T-helper 2 cell treated with Interferon-gamma antibody and Interleukin-4, amounts not matched to agents 5 μg/mL and 100 μg/mL, for 36 hours (primary cell): ENCODE data around the gene FRMD5.

ENCODE experiments used
- DNase-seq: peaks from one replicate; pipeline ENCODE4 v3.0.0; 2021; ENCODE audit warnings: low spot score
- H3K27ac Mint-ChIP-seq: one replicate; pipeline ENCODE4 v1.8.0; 2021; ENCODE audit warnings: mild to moderate bottlenecking, mixed read lengths
- H3K27me3 Mint-ChIP-seq: one replicate; pipeline ENCODE4 v1.8.0; 2021; ENCODE audit warnings: low read depth, mixed read lengths
- H3K36me3 Mint-ChIP-seq: one replicate; pipeline ENCODE4 v1.8.0; 2021; ENCODE audit warnings: low read depth, mixed read lengths
- H3K4me1 Mint-ChIP-seq: one replicate; pipeline ENCODE4 v1.8.0; 2021; ENCODE audit warnings: low read depth, mixed read lengths
- H3K4me3 Mint-ChIP-seq: one replicate; pipeline ENCODE4 v1.8.0; 2022; ENCODE audit warnings: mild to moderate bottlenecking, moderate library complexity, mixed read lengths
- H3K9me3 Mint-ChIP-seq: one replicate; pipeline ENCODE4 v1.8.0; 2021; ENCODE audit warnings: mixed read lengths

Gene FRMD5

DNA sequence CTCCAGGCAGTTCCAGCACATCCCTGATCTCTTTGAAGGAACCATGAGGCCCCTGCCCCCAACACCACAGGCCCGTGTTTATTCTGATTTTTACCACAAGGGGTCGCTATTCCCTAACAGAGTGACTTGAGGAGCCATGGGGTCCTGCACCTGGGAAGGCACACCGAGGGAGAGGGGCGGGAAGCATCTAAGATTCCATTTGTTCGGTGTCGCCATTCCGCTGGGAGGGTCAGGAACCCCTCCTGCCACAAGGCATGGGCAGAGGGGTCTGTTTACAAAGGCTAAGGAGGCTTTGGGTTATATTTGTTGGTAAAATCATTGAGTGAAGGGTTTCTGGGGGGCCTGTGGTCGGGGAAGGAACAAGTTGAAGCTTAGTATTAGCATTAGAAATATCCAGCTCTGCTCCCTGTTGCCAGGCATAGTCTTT lies 291.2 kb downstream of the FRMD5 start:
- DNase-seq, result peak; percentile 35
- Mint-ChIP-seq H3K9me3 (no peaks in the 10 kb centered on the region), H3K27ac (no peak overlapping the region), H3K4me1 (peaks cover 3% of the 10 kb centered on the region), H3K4me3 (no peak overlapping the region), H3K36me3 (no peaks in the 10 kb centered on the region), H3K27me3 (no peaks in the 10 kb centered on the region)

GRCh38 chr15:43901495-43901894 lies 293.6 kb downstream of the FRMD5 start:
- DNase-seq, result no peak
- H3K4me3 Mint-ChIP-seq, result no peak overlapping the region
- no peaks in the 10 kb centered on the region for H3K9me3 Mint-ChIP-seq
- peaks cover 3% of the 10 kb centered on the region for H3K4me1 Mint-ChIP-seq
- no peak overlapping the region for H3K27ac Mint-ChIP-seq
- H3K36me3 Mint-ChIP-seq, result peaks cover 2% of the 10 kb centered on the region
- H3K27me3 Mint-ChIP-seq, result no peaks in the 10 kb centered on the region

- H3K4me3 Mint-ChIP-seq, result no peak overlapping the region
- H3K27ac Mint-ChIP-seq, result no peak overlapping the region
- peaks cover 3% of the 10 kb centered on the region for H3K4me1 Mint-ChIP-seq
- H3K27me3 Mint-ChIP-seq, result no peaks in the 10 kb centered on the region
- peaks cover 2% of the 10 kb centered on the region for H3K36me3 Mint-ChIP-seq
- DNase-seq, result no peak
- no peaks in the 10 kb centered on the region for H3K9me3 Mint-ChIP-seq
Observed at GRCh38 chr15:43900996-43901395, 294.1 kb downstream of the FRMD5 start.

- Mint-ChIP-seq H3K27me3 (no peaks in the 10 kb centered on the region), H3K9me3 (no peaks in the 10 kb centered on the region), H3K36me3 (peaks cover 3% of the 10 kb centered on the region), H3K4me1 (peaks cover 3% of the 10 kb centered on the region), H3K27ac (no peak overlapping the region), H3K4me3 (no peak overlapping the region)
- DNase-seq, result no peak
Observed at GRCh38 chr15:43899928-43900327, 295.1 kb downstream of the FRMD5 start.

- Mint-ChIP-seq H3K9me3 (no peaks in the 10 kb centered on the region), H3K4me1 (peaks cover 2% of the 10 kb centered on the region), H3K27ac (no peak overlapping the region), H3K36me3 (peaks cover 3% of the 10 kb centered on the region), H3K27me3 (no peaks in the 10 kb centered on the region), H3K4me3 (no peak overlapping the region)
- no peak for DNase-seq
Observed at GRCh38 chr15:43898891-43899290, 296.2 kb downstream of the FRMD5 start.

GRCh38 chr15:43896543-43896942 lies 298.5 kb downstream of the FRMD5 start:
- no peaks in the 10 kb centered on the region for H3K4me1 Mint-ChIP-seq
- H3K27ac Mint-ChIP-seq, result no peak overlapping the region
- no peak for DNase-seq
- H3K9me3 Mint-ChIP-seq, result no peaks in the 10 kb centered on the region
- no peaks in the 10 kb centered on the region for H3K27me3 Mint-ChIP-seq
- no peak overlapping the region for H3K4me3 Mint-ChIP-seq
- peaks cover 3% of the 10 kb centered on the region for H3K36me3 Mint-ChIP-seq

GRCh38 chr15:43895586-43895985 lies 299.5 kb downstream of the FRMD5 start:
- peak overlapping the region; percentile 39 for H3K27ac Mint-ChIP-seq
- H3K4me3 Mint-ChIP-seq, result no peak overlapping the region
- no peak for DNase-seq
- H3K4me1 Mint-ChIP-seq, result no peaks in the 10 kb centered on the region
- H3K27me3 Mint-ChIP-seq, result no peaks in the 10 kb centered on the region
- no peaks in the 10 kb centered on the region for H3K9me3 Mint-ChIP-seq
- H3K36me3 Mint-ChIP-seq, result peaks cover 6% of the 10 kb centered on the region

DNA sequence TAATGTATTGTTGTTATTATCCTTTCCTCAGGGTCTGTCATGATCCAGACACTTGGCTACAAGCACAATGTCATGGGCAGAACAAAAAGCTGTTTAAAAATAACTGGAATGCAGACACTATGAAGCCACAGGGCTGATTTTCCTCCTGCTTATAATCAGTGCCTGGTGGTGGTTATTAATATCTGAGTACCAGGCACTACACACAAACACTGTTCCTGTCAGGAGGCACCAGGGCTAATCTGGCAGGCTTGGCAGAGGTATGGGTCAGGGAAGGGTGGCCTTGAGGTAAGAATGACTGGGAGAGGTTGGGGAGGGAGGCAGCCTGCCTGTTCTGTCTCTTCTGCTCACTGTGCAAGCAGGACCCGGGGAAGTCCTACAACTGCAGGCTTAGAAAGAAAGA lies 301.1 kb downstream of the FRMD5 start:
- H3K4me3 Mint-ChIP-seq, result no peak overlapping the region
- H3K27ac Mint-ChIP-seq, result no peak overlapping the region
- no peak for DNase-seq
- H3K4me1 Mint-ChIP-seq, result no peaks in the 10 kb centered on the region
- H3K9me3 Mint-ChIP-seq, result no peaks in the 10 kb centered on the region
- no peaks in the 10 kb centered on the region for H3K27me3 Mint-ChIP-seq
- peaks cover 9% of the 10 kb centered on the region for H3K36me3 Mint-ChIP-seq

GRCh38 chr15:43889042-43889441 lies 306.0 kb downstream of the FRMD5 start:
- Mint-ChIP-seq H3K36me3 (peaks cover 13% of the 10 kb centered on the region), H3K4me3 (no peak overlapping the region), H3K4me1 (peaks cover 4% of the 10 kb centered on the region), H3K9me3 (no peaks in the 10 kb centered on the region), H3K27ac (no peak overlapping the region), H3K27me3 (no peaks in the 10 kb centered on the region)
- DNase-seq, result no peak

- H3K27me3 Mint-ChIP-seq, result no peaks in the 10 kb centered on the region
- peaks cover 4% of the 10 kb centered on the region for H3K4me1 Mint-ChIP-seq
- H3K4me3 Mint-ChIP-seq, result no peak overlapping the region
- no peak overlapping the region for H3K27ac Mint-ChIP-seq
- no peaks in the 10 kb centered on the region for H3K9me3 Mint-ChIP-seq
- no peak for DNase-seq
- H3K36me3 Mint-ChIP-seq, result peaks cover 20% of the 10 kb centered on the region
Observed at GRCh38 chr15:43887901-43888300, 307.2 kb downstream of the FRMD5 start.

- H3K27ac Mint-ChIP-seq, result no peak overlapping the region
- peaks cover 4% of the 10 kb centered on the region for H3K4me1 Mint-ChIP-seq
- peaks cover 26% of the 10 kb centered on the region for H3K36me3 Mint-ChIP-seq
- H3K9me3 Mint-ChIP-seq, result no peaks in the 10 kb centered on the region
- no peaks in the 10 kb centered on the region for H3K27me3 Mint-ChIP-seq
- H3K4me3 Mint-ChIP-seq, result no peak overlapping the region
- no peak for DNase-seq
Observed at GRCh38 chr15:43886558-43886957, 308.5 kb downstream of the FRMD5 start.

DNA sequence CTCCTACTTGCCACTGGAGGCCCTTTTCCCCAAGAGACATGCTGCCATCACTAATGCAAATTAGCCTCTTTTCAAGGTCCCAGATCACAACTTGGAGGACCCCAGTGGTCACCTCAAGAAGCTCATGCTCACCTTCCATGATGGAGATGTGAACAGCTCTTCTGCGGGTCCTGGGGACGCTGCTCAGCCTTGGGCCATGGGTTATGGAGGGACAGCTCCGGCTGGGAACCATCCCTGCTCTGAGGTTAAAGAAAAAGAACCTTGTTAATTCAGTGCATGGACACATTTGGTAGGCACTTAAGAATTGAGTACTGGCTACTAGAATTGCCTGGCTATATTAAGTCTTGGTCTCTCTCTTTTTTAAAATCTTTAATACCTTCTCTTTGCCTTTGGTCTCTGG lies 311.5 kb downstream of the FRMD5 start:
- Mint-ChIP-seq H3K27me3 (no peaks in the 10 kb centered on the region), H3K4me3 (no peak overlapping the region), H3K9me3 (no peaks in the 10 kb centered on the region), H3K27ac (peak overlapping the region; percentile 45), H3K4me1 (peaks cover 4% of the 10 kb centered on the region), H3K36me3 (peaks cover 33% of the 10 kb centered on the region)
- DNase-seq, result no peak

- peaks cover 35% of the 10 kb centered on the region for H3K36me3 Mint-ChIP-seq
- DNase-seq, result no peak
- no peaks in the 10 kb centered on the region for H3K9me3 Mint-ChIP-seq
- H3K4me3 Mint-ChIP-seq, result no peak overlapping the region
- peaks cover 4% of the 10 kb centered on the region for H3K4me1 Mint-ChIP-seq
- no peaks in the 10 kb centered on the region for H3K27me3 Mint-ChIP-seq
- no peak overlapping the region for H3K27ac Mint-ChIP-seq
Observed at GRCh38 chr15:43881944-43882343, 313.1 kb downstream of the FRMD5 start.

GRCh38 chr15:43881245-43881644 lies 313.8 kb downstream of the FRMD5 start:
- H3K27ac Mint-ChIP-seq, result no peak overlapping the region
- peaks cover 41% of the 10 kb centered on the region for H3K36me3 Mint-ChIP-seq

GRCh38 chr15:43880406-43881194 lies 314.5 kb downstream of the FRMD5 start:
- Mint-ChIP-seq H3K27ac (no peak overlapping the region), H3K4me3 (no peak overlapping the region), H3K4me1 (peaks cover 4% of the 10 kb centered on the region), H3K27me3 (no peaks in the 10 kb centered on the region), H3K9me3 (no peaks in the 10 kb centered on the region), H3K36me3 (peaks cover 44% of the 10 kb centered on the region)
- no peak for DNase-seq

More at GRCh38 chr15:43881245-43881644, 313.8 kb downstream of the FRMD5 start:
- DNase-seq, result no peak
- no peaks in the 10 kb centered on the region for H3K9me3 Mint-ChIP-seq
- H3K27me3 Mint-ChIP-seq, result no peaks in the 10 kb centered on the region
- no peak overlapping the region for H3K4me3 Mint-ChIP-seq
- peaks cover 4% of the 10 kb centered on the region for H3K4me1 Mint-ChIP-seq
